ENCODE results near the gene UNC119B.
A peak's percentile ranks its signal among the peaks of the same experiment; 100 is the strongest.
"Not testable (repeated sequence)": the region's sequence is repeated elsewhere in the genome, so short reads cannot be mapped to it uniquely, and the experiment has no call there.

The UNC119B gene

DNA sequence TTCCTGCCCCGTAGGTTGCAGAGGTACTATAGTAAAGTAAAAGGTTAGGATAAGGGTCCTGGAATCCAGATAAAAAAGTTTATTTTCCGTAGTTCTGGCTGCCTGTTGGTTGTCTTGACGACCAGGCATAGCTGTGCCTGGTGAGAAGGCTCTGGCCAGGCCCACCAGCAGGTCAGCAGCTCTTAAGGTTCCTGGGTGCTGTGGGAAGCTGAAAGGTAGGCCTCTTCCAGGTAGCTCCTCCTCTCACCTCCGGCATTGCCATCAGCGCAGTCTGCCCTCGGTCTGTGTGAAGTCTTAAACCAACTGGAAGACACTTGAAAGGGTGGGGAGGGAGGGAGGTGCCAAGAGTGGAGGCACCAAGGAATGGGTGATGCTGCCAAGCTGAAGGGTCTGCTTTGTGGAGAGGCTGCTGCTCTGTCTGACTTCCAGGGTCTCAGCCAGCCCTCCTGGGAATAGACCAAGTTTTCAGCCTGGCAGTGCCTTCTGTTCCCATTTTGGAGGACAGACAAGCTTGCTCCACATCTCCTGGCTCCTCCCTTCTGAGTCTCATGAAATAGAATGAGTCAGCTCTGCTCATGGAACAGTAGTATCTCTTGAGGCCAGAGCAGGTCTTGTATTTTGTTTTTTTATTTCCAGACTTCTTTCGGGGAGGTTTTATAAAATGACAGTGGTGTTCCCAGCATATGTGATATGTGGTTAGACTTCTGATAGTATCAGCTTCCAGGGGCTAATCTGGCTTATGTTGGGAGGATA, 10.2 kb downstream of the UNC119B start:
- DNase-seq: no peak

DNA sequence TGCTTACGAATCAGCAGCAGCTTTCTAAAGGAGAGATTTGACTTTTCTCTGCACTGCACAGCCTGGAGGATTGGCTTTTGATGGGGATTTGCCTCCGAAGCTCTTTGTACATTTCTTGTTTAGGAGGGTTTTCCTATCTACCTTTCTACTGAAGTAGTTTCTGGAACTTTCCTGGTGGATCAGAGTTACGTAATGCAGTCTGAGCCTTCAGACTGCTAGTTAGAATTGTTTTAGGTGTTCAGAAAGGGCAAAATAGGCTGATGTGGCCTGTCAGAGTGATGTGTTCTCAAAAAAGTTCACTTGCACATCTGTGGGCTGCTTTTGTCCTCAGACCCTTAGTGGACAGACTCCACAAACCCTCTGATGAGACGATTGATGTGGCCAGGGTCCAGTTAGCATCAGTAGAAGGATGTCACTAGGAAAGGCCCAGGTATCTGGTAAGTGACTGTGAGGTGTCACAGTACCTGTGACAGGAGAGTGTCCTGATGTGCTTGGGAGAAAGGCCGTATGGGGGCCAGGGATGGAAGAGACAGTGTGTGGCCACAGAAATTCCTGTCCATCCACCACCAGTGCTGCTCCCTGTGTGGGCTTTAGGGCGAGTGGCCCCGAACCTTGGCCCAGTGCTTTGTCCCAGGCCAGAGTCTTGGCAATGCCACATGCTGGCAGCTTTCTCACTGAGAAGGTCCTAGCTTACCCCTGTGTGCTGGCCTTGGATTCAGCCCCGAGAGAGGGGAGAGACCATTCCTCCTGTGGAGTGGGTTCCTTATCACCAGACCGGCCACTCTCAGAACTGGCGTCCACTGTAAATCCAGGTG, 10.9 kb downstream of the UNC119B start:
- no peak for DNase-seq

DNA sequence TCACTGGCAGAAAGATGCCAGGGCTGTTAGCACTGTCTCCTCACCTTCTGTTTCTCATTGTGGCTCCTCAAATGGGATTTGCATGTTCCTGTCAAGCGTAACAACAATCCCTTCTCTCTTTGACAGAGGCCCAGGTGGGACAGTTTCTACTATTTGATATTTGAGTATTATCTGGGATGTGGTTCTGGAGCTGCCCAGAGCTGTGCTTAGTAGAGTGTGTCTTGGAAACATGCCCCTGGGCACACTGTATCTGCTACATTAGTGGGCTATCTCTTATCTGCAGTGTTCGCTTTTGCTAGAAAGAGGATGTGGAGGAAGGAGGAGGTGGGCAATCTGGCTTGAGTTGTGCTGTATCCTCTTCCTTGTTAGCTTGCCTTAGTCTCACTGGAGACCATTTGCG, 11.6 kb downstream of the UNC119B start:
- no peak for DNase-seq

DNA sequence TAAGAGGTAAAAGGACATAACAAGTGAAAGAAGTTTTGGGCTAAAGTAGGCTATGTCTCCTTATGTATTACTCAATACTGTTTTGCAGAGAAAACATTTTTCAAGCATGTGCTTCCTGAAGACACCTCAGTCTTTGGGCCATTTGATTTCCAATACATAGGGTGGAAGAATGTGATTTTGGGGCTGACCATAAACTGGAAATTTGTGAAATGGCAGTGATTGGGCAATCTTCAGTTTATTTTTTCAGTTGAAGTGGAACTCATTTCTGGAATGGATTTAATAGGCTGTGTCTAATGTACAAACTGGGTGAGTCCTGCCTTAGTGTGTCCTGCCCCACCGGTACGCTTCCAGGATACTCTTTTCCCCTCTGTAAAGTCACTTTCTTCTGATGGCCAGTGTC, 12.5 kb downstream of the UNC119B start:
- DNase-seq: no peak

DNA sequence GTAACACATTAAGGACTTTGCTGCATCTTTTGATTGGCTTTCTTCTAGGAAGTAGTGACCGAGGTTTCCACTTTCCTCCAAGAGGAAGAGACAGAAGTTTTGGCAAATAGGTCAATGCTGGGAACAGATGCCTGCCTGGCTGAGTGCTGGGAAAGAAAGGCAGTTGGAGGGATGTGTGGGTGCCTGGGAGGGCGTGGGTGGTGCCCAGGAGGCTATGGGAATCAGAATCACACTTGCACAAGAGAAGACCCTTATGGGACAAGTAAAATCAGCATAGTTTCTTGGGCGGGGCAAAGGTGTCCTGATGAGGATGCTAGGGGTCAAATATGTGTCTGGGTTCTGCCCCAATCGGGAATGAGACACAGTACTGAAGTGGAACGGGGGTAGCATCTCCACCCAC, 14.5 kb downstream of the UNC119B start:
- DNase-seq: no peak

DNA sequence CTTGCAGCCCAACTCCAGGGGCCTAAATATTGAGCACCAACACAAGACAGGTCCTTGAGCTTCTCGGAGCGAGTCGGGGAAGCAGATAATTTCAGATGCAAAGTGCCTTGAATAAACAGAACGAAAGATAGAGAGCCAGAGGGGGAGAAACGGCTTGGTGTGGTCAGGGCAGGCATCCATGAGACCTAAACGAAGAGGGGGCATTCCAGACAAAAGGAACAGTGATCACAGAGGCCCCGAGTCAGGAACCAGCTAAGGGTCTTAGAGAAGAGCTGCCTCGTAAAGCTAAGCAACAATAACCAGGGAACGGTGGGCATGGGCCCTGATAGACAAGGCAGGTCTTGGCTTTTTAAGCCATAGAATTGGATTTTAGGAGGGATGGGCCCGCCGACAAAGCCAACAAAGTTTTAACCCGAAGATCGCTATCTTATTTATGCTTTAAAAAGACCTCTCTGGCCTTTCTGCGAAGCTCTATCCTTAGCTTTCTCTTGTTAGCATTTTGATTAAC, 14.9 kb downstream of the UNC119B start:
- DNase-seq: no peak

DNA sequence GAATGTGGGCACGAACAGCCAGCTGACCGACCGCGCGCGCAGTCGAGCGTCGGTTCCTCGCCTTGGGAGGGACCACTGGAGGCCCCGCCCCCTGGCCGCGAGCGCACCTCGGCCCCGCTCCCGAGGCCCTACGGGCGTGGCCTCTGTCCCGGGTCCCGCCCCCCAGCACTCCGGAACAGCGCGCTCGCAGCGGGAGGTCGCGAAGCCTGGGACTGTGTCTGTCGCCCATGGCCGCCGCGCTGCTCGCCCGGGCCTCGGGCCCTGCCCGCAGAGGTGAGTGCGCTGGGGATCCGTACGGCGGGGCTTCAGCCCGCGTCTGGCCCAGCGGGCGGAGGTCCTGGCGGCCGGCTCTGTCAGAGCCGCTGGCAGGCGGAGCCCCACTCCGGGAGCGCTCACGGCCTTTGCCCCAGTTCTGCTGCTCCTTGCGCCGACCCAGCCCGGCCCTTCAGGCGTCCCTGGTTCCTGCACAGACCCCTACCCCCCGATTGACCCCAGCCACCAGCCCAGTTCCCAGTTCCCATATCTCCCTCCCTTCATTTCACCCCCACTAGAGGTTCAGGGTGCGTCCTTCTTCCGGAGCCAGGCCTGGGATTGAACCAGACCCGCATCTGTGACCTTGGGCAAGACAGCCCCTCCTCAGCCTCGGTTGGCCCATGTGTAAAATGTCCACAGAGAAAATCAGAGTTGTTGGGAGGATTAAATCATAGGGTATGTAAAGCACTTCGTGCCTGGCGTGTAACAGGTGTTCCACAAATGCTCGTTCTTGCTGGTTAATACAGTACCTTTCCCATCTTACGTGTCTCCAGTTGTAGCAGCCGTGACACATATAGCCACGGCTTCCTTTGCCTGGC, 15.6 kb downstream of the UNC119B start, which contains the start of gene ACADS:
Gene ACADS, plus strand, starts transcription at position 168 of the 851 bp plus-strand sequence. Its CDS starts 60 bp downstream, at position 228.
- DNase-seq: peak; percentile 85

DNA sequence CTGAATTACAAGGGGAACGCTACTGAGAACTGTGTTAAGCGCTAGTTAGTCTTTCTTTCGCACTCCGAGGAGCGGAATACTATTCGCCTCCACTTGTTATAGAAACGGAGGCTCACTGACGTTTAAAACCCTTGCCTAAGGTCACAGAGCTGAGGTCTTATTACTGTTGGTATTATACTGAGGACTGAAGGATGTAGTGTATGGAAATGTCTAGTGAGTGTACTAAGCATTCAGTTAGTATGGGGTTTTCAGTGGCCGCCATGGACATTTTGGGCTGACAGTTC, 16.2 kb downstream of the UNC119B start:
- no peak for DNase-seq

DNA sequence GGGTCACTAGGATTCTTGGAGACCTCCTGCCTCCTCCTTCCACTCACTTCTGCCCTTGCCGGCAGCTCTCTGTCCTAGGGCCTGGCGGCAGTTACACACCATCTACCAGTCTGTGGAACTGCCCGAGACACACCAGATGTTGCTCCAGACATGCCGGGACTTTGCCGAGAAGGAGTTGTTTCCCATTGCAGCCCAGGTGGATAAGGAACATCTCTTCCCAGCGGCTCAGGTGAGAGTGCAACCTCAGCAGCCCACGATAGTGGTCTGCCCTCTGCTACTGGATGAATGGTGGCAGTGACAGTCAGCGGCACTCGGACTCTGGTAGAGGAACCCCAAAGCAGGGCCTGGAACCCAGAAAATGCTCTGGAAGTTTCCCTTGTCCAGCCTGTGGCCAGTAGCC, 16.7 kb downstream of the UNC119B start:
- DNase-seq: no peak

DNA sequence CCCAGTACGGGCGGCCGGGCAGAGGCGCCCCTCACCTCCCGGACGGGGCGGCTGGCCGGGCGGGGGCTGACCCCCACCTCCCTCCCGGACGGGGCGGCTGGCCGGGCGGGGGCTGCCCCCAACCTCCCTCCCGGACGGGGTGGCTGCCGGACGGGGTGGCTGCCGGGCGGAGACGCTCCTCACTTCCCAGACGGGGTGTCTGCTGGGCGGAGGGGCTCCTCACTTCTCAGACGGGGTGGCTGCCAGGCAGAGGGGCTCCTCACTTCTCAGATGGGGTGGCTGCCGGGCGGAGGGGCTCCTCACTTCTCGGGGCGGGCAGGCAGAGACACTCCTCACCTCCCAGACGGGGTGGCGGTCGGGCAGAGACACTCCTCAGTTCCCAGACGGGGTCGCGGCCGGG, 21.9 kb downstream of the UNC119B start:
- not testable (repeated sequence) for DNase-seq

DNA sequence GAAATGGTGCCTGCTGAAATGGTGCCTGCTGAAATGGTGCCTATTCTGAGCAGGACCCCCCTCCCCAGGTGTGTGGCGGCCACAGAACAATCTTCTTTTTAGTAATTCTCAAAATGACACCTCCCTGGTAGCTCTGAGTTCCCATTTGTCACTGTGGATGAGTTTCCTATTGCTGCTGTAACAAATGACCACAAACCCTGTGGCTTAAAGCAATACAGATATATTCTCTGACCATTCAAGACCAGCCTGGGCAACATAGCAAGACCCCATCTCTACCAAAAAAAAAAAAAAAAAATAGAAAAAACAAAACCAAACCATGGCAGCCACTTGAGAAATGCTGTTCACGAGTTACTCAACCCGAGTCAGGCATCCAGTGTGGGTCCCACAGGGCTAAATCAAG, 23.3 kb downstream of the UNC119B start:
- DNase-seq: no peak

DNA sequence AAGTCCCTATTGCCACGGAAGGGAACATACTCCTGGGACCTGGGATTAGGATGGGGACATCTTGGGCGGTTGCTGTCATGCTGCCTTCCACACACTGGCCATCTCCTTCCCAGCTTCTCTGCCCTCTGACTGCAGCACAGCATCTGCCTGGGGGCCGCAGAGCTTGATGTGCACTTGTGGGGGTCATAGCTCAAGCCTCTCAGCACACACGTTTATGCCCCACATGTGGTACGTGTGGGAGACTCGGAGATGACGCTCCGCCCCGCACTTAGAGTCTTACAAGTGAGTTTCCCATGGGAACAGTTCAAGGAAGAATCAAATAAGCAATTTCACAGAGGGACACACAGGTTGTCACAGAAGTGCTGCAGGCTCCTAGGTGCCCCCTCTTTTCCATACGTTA, 24.0 kb downstream of the UNC119B start:
- DNase-seq: no peak

DNA sequence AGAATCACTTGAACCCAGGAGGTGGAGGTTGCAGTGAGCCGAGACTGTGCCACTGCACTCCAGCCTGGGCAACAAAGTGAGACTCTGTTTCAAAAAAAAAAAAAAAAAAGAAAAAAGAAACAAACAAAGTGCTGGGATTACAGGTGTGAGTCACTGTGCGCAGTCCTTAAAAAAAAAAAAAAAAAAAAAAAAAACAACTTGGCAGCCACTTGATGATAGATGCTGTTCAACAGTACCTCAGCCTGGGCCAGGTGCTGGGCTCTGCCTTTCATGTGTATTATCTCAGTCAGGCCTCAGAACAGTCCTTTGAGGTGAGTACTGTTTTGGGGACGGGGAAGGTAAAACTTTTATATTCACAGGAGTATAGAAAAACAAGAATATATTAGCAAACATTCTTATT, 24.9 kb downstream of the UNC119B start:
- no peak for DNase-seq

DNA sequence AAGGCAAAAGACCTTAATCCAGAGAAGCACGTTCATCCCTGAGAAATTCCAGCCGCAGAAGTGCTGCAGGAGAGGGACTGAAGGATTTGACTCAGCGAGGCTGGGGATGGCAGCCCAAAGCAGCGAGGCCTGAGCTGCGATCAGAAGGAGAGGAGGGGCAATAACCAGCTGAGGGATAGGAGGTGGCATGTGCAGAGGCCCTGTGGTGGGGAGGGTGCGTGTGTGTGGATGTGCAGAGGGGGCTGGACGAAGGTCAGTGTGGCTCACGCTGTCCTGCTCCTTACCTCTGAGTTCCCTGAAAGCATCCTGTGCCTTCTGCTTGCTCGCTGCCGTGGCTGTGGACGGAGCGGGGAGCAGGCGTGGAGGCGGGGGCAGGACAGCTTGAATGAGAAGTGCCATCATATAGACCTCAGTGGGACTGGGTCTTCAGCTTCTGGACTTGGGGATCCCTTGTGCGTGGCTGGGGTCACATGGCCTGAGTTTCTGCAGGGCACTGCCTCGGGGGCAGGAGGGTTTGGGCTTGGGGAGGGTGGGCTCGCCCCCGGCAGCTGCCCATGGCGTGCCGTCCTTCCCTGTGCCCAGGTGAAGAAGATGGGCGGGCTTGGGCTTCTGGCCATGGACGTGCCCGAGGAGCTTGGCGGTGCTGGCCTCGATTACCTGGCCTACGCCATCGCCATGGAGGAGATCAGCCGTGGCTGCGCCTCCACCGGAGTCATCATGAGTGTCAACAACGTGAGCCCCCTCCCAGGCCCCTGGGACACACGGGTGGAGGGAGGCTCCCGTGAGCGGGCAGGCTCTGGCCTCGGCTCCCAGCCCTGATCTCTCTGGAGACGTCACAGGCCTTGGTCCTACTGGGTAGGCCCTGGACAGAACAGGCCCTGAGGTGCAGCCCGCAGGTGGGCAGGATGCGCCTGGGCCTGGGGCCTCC, 26.4 kb downstream of the UNC119B start:
- DNase-seq: no peak

DNA sequence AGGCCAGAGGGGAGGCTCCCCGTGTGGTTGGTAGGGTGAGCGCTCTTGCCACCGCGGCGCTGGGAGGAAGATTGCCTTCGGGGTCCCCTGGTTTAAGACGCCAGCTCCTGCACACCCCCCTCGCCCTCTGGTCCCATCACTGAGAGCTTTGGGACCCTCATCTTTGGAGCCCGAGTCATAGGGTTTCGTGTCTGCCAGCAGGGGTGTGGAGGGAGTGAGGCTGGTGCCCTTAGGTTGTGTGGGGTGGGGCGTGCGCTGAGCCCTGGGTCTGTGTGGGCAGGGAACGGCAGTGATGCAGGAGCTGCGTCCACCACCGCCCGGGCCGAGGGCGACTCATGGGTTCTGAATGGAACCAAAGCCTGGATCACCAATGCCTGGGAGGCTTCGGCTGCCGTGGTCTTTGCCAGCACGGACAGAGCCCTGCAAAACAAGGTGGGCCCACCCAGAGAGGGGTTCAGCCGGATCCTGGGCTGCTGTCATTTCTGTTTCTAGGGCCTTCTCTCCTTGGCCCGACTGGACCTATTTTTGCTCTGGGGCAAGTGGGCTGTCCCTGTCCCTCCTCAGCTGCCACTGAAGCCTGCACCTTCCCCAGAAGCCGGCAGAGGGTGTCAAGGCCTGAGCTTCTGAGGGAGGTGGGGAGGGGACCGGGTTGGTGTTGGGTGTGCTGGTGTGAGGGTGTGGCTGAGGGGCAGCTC, 27.4 kb downstream of the UNC119B start:
- no peak for DNase-seq

DNA sequence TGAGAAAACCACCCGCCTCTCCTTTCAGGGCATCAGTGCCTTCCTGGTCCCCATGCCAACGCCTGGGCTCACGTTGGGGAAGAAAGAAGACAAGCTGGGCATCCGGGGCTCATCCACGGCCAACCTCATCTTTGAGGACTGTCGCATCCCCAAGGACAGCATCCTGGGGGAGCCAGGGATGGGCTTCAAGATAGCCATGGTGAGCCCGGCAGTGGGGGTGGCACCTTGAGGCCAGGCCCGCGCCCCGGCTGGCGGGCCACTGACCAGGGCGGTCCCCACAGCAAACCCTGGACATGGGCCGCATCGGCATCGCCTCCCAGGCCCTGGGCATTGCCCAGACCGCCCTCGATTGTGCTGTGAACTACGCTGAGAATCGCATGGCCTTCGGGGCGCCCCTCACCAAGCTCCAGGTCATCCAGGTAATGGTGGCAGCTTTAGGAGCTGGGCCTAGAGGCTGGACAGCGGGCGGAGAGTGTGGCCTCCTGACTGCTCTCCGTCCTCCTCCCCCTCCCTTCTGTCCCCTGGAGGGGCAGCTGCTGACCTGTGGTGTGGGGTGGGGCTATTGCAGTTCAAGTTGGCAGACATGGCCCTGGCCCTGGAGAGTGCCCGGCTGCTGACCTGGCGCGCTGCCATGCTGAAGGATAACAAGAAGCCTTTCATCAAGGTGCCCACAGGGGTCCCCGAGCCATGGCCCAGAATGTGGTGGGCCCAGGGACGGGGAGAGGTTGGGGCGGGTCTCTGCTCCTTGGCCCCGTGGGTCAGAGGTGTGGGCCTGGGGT, 28.2 kb downstream of the UNC119B start:
- no peak for DNase-seq

DNA sequence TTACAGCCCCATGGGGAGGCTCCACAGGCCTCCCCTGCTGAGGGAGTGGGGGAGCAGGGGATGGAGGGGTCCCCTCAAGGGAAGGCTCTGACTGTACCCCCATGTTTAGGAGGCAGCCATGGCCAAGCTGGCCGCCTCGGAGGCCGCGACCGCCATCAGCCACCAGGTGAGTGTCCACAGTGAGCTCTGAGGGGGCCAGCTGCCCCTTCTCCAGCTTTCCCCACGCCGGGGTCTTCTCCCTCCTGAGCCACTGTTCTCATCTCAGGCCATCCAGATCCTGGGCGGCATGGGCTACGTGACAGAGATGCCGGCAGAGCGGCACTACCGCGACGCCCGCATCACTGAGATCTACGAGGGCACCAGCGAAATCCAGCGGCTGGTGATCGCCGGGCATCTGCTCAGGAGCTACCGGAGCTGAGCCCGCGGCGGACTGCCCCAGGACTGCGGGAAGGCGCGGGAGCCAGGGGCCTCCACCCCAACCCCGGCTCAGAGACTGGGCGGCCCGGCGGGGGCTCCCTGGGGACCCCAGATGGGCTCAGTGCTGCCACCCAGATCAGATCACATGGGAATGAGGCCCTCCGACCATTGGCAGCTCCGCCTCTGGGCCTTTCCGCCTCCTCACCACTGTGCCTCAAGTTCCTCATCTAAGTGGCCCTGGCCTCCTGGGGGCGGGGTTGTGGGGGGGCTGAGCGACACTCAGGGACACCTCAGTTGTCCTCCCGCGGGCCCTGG, 28.9 kb downstream of the UNC119B start:
- DNase-seq: no peak

DNA sequence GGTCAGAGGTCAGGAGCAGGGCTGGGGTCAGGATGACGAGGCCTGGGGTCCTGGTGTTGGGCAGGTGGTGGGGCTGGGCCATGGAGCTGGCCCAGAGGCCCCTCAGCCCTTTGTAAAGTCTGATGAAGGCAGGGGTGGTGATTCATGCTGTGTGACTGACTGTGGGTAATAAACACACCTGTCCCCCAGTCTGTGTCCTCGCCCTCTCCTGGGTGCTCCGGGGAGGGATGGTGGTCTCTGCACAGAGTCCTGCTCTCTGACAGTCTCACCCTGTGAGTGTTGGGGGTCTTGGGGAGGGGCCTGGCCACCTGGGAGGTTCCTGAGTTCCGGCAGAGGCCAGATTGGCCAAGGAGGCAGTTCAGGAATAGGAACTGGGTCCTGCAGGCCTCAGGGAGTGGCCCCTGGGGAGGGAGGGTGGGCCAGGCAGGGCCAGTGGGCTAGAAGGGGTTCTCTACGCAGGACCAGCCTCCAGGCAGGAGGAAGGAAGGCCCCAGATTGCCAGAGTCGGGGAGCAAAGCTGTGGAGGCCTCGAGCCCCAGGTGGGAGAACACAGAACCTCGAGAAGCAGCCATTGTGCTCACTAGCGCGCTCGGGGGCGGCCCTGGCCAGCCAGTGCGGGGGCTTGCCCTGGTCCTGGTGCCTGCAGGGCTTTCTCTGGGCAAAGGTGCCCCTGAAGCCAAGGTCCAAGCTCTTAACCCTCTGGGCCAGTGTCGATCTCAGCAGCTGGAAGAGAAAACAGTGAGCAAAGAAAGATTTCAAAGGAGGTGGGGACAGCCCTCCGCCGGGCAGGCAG, 29.8 kb downstream of the UNC119B start:
- no peak for DNase-seq

DNA sequence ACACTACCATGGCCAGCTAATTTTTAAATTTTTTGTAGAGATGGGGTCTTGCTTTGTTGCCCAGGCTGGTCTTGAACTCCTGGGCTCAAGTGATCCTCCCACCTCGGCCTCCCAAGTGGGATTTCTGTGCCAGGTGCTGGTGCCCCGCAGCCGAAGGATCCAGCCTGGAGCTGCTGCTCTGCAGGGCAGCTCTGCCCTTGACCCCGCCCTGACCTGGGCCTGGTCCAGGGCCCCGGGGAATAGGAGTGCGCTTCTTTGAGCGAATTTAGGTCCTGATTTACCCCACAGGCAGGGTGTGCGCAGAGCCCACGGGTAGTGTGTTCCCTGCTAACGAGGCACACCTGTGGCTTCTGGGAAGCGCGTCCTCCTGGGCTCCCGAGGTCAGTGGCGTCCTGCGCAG, 30.6 kb downstream of the UNC119B start:
- no peak for DNase-seq

Measured in stimulated activated CD4-positive, alpha-beta T cell treated with anti-CD3 and anti-CD28 coated beads, Interleukin-1b, Interleukin-23, amount 100 ng/mL, for 48 hours (primary cell).